Keratinocyte (primary cell): ENCODE results near the gene IGFBP5. TPM values are rescaled to one million over a fixed set of nuclear protein-coding genes. Genes with fewer than 3 reads are reported as not detected.

Experiments used
- DNase-seq: peaks from one replicate; pipeline ENCODE4 v3.0.0-alpha.2; 2011; ENCODE audit warnings: low read depth, missing footprints, low spot score
- FAIRE-seq: peaks from 2 replicates; lab custom pipeline; 2011; peaks lifted over from hg19 to GRCh38; lab: Jason Lieb, UNC
- H2AFZ ChIP-seq: 2 replicates; pipeline ENCODE4 v1.6.0; 2012; ENCODE audit warnings: low read length, control low read depth, inconsistent platforms; ENCODE audit not compliant: control insufficient read depth
- H3K27ac ChIP-seq: 2 replicates; pipeline ENCODE4 v1.5.1; 2011; ENCODE audit warnings: low read length; ENCODE audit not compliant: control insufficient read depth, insufficient read depth
- H3K27me3 ChIP-seq: 3 replicates; pipeline ENCODE4 v1.6.0; 2011; ENCODE audit warnings: low read length; ENCODE audit not compliant: control insufficient read depth, insufficient read depth; ENCODE audit errors: extremely low read depth
- H3K36me3 ChIP-seq, 2 experiments: 2 replicates in 1 of 2; 3 replicates in 1 of 2; pipeline ENCODE4 v1.5.1; 2011; ENCODE audit warnings: low read length in 2 of 2, mild to moderate bottlenecking in 1 of 2; ENCODE audit not compliant: control insufficient read depth in 2 of 2, insufficient read depth in 2 of 2; ENCODE audit errors: extremely low read depth in 1 of 2
- H3K4me1 ChIP-seq: 3 replicates; pipeline ENCODE4 v1.5.1; 2011; ENCODE audit warnings: low read length; ENCODE audit not compliant: control insufficient read depth, insufficient read depth; ENCODE audit errors: extremely low read depth
- H3K4me2 ChIP-seq: 3 replicates; pipeline ENCODE4 v1.6.0; 2011; ENCODE audit warnings: low read depth, low read length; ENCODE audit not compliant: control insufficient read depth, insufficient read depth; ENCODE audit errors: extremely low read depth
- H3K4me3 ChIP-seq, 3 experiments: fragments of 200-600 bp in 1 of 3; sonication (generic) in 1 of 3; 2 replicates in 2 of 3; 3 replicates in 1 of 3; pipeline ENCODE4 v1.5.1; 2011 to 2016; ENCODE audit warnings: low read length in 3 of 3, mild to moderate bottlenecking in 3 of 3, control low read depth in 2 of 3, inconsistent platforms in 1 of 3, low read depth in 1 of 3, mixed read lengths in 1 of 3, mixed run types in 1 of 3, moderate library complexity in 1 of 3; ENCODE audit not compliant: control insufficient read depth in 2 of 3, insufficient read depth in 2 of 3; ENCODE audit errors: extremely low read depth in 1 of 3
- H3K79me2 ChIP-seq: 2 replicates; pipeline ENCODE4 v1.6.0; 2012; ENCODE audit warnings: low read length; ENCODE audit not compliant: control insufficient read depth, insufficient read depth
- H3K9ac ChIP-seq: 3 replicates; pipeline ENCODE4 v1.6.0; 2011; ENCODE audit warnings: low read length; ENCODE audit not compliant: control insufficient read depth, insufficient read depth; ENCODE audit errors: extremely low read depth
- H3K9me1 ChIP-seq: 3 replicates; pipeline ENCODE4 v1.6.0; 2011; ENCODE audit warnings: low read length; ENCODE audit not compliant: control insufficient read depth, insufficient read depth; ENCODE audit errors: extremely low read depth
- H3K9me3 ChIP-seq: 2 replicates; pipeline ENCODE4 v1.5.1; 2012; ENCODE audit warnings: low read depth, low read length; ENCODE audit not compliant: control insufficient read depth
- H4K20me1 ChIP-seq: 3 replicates; pipeline ENCODE4 v1.6.0; 2011; ENCODE audit warnings: low read length; ENCODE audit not compliant: control insufficient read depth, insufficient read depth; ENCODE audit errors: extremely low read depth
- EZH2 ChIP-seq: IDR thresholded peaks from one replicate; pipeline ENCODE4 v1.6.1; 2012; ENCODE audit warnings: inconsistent platforms, mild to moderate bottlenecking, low read length, moderate library complexity
- dilution Hi-C: fragments of 300-500 bp; cut with MboI; formaldehyde crosslinking; loops from one replicate; pipeline ENCODE4 v1.7.0; 2020; ENCODE audit warnings: low sequenced_read_pairs; ENCODE audit not compliant: extremely low pct_ligation_motif_present
- polyA plus RNA-seq, 5 experiments: library from polyadenylated mRNA; depleted of rRNA in 3 of 5; stranded (reverse) in 3 of 5; stranded (forward) in 1 of 5; unstranded in 1 of 5; fragments of >200 nt; gene quantifications; 1 replicate in 1 of 5; 2 replicates in 3 of 5; 3 replicates in 1 of 5; pipeline versions ENCODE4 v1.2.1 to v1.2.3, GENCODE V29; 2011 to 2012; ENCODE audit warnings: missing spikeins in 2 of 5, low read depth in 1 of 5, low replicate concordance in 1 of 5
- TF ChIP-seq, protein P1 (sequence below), 3 experiments: IDR thresholded peaks in 1 of 3; conservative IDR thresholded peaks in 1 of 3; optimal IDR thresholded peaks in 1 of 3; 2 replicates in 2 of 3; 3 replicates in 1 of 3; pipeline versions ENCODE3 to v1.5.1; 2011; ENCODE audit warnings: low read length in 3 of 3, mild to moderate bottlenecking in 3 of 3, moderate library complexity in 2 of 3, control low read depth in 1 of 3, inconsistent platforms in 1 of 3; ENCODE audit not compliant: insufficient read depth in 2 of 3; ENCODE audit errors: extremely low read depth in 1 of 3

The IGFBP5 gene
- polyA plus RNA-seq, 1 donor (not counting 4 experiments of a cell fraction or from before 2014, with no cell fraction given), result 1.1 TPM

- FAIRE-seq, result no peak
- Histone ChIP-seq H3K4me1 (peaks cover 63% of the 10 kb centered on the region), H3K9me3 (no peaks in the 10 kb centered on the region), H3K4me3 (peak overlapping the region in 1 of 3 experiments; percentile 11), H3K9ac (peak overlapping the region; percentile 43), H3K27ac (peak overlapping the region; percentile 84), H2AFZ (peak overlapping the region; percentile 64), H3K27me3 (no peaks in the 10 kb centered on the region), H3K36me3 (no peaks in the 10 kb centered on the region), H4K20me1 (no peaks in the 10 kb centered on the region), H3K9me1 (no peaks in the 10 kb centered on the region), H3K79me2 (no peaks in the 10 kb centered on the region), H3K4me2 (peak overlapping the region; percentile 46)
- TF ChIP-seq EZH2, result no peak
- TF ChIP-seq, protein P1, sequence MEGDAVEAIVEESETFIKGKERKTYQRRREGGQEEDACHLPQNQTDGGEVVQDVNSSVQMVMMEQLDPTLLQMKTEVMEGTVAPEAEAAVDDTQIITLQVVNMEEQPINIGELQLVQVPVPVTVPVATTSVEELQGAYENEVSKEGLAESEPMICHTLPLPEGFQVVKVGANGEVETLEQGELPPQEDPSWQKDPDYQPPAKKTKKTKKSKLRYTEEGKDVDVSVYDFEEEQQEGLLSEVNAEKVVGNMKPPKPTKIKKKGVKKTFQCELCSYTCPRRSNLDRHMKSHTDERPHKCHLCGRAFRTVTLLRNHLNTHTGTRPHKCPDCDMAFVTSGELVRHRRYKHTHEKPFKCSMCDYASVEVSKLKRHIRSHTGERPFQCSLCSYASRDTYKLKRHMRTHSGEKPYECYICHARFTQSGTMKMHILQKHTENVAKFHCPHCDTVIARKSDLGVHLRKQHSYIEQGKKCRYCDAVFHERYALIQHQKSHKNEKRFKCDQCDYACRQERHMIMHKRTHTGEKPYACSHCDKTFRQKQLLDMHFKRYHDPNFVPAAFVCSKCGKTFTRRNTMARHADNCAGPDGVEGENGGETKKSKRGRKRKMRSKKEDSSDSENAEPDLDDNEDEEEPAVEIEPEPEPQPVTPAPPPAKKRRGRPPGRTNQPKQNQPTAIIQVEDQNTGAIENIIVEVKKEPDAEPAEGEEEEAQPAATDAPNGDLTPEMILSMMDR (optimal IDR thresholded peaks at IDR 0.05 in 1 of 3, IDR thresholded peaks at IDR 0.05 in 1 of 3, conservative IDR thresholded peaks at IDR 0.05 in 1 of 3; ENCODE audit: extremely low read depth in 1 of 3, insufficient read depth in 2 of 3, low read length in 3 of 3), result no peak
- dilution Hi-C loops, result no loop called here
- DNase-seq, result no peak
Observed at GRCh38 chr2:216715402-216715974, 20.1 kb upstream of the IGFBP5 start.

GRCh38 chr2:216714376-216714775 is 19.0 kb upstream of the IGFBP5 start:
- TF ChIP-seq, protein P1 (optimal IDR thresholded peaks at IDR 0.05 in 1 of 3, IDR thresholded peaks at IDR 0.05 in 1 of 3, conservative IDR thresholded peaks at IDR 0.05 in 1 of 3; ENCODE audit: extremely low read depth in 1 of 3, insufficient read depth in 2 of 3, low read length in 3 of 3), result no peak
- no peak for TF ChIP-seq EZH2
- dilution Hi-C loops, result no loop called here
- H3K4me3 ChIP-seq, result peak overlapping the region in 1 of 3 experiments; percentile 22
- H3K9me1 ChIP-seq, result no peaks in the 10 kb centered on the region
- DNase-seq (peak; percentile 68), FAIRE-seq (peak; percentile 94)
- H3K79me2 ChIP-seq, result no peaks in the 10 kb centered on the region
- no peaks in the 10 kb centered on the region for H3K9me3 ChIP-seq
- peak overlapping the region; percentile 61 for H3K4me2 ChIP-seq
- H3K4me1 ChIP-seq, result peaks cover 64% of the 10 kb centered on the region
- peak overlapping the region; percentile 57 for H3K9ac ChIP-seq
- H4K20me1 ChIP-seq, result no peaks in the 10 kb centered on the region
- no peaks in the 10 kb centered on the region for H3K36me3 ChIP-seq
- no peaks in the 10 kb centered on the region for H3K27me3 ChIP-seq
- no peak overlapping the region for H2AFZ ChIP-seq
- H3K27ac ChIP-seq, result peak overlapping the region; percentile 84
